ENCODE measurements around the gene SIGMAR1. TPM values are rescaled to one million over a fixed set of nuclear protein-coding genes. Genes with fewer than 3 reads are reported as not detected.
A peak's percentile ranks its signal among the peaks of the same experiment; 100 is the strongest.

Gene SIGMAR1
- total and polyA plus RNA-seq, 4 donors: 116 to 210 (median 178) TPM

DNA sequence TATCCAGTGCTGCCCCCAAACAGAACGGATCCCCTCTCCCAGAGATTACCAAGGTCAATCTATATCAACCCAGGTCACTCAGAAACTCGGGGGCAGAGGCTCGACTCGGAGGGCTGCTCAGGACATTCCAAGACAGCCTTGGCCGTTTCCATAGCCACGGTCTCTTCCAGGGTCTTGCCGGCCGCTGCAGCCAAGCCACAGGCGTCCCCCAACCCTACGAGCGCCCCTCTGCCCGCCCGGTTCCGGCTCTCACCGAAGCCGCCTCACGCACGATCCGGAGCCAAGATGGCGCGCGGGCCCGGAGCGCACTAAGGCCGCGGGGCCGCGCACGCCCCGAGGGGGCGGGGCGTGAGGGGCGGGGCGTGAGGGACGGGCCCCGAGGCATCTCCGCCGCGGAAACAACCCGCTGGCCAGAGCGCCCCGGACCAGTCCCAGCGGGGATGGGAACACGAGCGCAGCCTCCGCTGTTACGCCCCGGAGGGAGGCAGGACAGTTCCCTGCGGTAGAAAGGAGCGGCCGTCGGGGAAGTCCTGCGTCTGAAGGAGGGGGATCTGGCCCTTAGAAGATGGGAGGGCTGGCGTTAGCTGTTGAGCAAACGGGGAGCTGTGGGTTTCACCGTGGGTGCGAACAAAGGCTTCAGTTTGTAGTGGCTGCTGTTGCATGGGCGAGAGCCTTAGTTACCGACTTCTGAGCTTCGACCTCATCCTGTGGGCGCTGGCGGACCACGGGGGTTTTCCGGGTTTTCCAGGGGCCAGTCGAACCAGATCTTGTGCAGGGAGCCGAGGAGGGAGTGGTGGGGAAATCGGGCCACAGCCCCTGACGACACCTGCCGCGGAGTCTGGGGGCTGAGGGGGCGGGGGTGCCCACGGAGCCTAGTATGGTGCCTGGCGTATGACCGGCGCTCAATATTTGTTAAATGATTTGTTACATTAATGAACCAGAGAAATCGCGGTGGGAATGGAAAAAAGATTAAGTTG lies 25.5 kb downstream of the SIGMAR1 start, which contains the start of gene RPP25L:
TSS of gene RPP25L (minus strand) at position 287 of the 977 bp plus-strand sequence. CDS start 801 bp downstream, outside the sequence.
- H3K36me3 ChIP-seq (ENCODE audit: control insufficient read depth in 4 of 4, insufficient read depth in 3 of 4, low read depth in 1 of 4, low read length in 3 of 4): peaks cover 0 to 24% (median 11%) of the 10 kb centered on the region in 4 donors
- peak within 1 kb of the TSS; percentile 74 to 95 (median 87) for H3K4me3 ChIP-seq (ENCODE audit: low read depth in 1 of 3, low read length in 3 of 3)
- WGBS: under 1% methylated on average over 77 of the region's 77 CpGs
- peaks cover 11 to 29% (median 23%) of the 10 kb centered on the region in 4 donors for H3K4me1 ChIP-seq (ENCODE audit: control insufficient read depth in 4 of 4, insufficient read depth in 4 of 4, low read length in 3 of 4)
- H3K27ac ChIP-seq (ENCODE audit: low read depth in 1 of 2, low read length in 2 of 2): peak within 1 kb of the TSS; percentile 81 to 90
- TF ChIP-seq TAF1 (conservative IDR thresholded peaks at IDR 0.05): peak; percentile 62
- TF ChIP-seq ATF3 (IDR thresholded peaks at IDR 0.05): no peak
- TF ChIP-seq, protein P1, sequence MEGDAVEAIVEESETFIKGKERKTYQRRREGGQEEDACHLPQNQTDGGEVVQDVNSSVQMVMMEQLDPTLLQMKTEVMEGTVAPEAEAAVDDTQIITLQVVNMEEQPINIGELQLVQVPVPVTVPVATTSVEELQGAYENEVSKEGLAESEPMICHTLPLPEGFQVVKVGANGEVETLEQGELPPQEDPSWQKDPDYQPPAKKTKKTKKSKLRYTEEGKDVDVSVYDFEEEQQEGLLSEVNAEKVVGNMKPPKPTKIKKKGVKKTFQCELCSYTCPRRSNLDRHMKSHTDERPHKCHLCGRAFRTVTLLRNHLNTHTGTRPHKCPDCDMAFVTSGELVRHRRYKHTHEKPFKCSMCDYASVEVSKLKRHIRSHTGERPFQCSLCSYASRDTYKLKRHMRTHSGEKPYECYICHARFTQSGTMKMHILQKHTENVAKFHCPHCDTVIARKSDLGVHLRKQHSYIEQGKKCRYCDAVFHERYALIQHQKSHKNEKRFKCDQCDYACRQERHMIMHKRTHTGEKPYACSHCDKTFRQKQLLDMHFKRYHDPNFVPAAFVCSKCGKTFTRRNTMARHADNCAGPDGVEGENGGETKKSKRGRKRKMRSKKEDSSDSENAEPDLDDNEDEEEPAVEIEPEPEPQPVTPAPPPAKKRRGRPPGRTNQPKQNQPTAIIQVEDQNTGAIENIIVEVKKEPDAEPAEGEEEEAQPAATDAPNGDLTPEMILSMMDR (IDR thresholded peaks at IDR 0.05; ENCODE audit: low read depth, low read length, missing input control): no peak
- TF ChIP-seq HNF4A (conservative IDR thresholded peaks at IDR 0.05): no peak
- no peak for TF ChIP-seq GABPA (IDR thresholded peaks at IDR 0.05 in 1 of 2, conservative IDR thresholded peaks at IDR 0.05 in 1 of 2)
- TF ChIP-seq, protein P2, sequence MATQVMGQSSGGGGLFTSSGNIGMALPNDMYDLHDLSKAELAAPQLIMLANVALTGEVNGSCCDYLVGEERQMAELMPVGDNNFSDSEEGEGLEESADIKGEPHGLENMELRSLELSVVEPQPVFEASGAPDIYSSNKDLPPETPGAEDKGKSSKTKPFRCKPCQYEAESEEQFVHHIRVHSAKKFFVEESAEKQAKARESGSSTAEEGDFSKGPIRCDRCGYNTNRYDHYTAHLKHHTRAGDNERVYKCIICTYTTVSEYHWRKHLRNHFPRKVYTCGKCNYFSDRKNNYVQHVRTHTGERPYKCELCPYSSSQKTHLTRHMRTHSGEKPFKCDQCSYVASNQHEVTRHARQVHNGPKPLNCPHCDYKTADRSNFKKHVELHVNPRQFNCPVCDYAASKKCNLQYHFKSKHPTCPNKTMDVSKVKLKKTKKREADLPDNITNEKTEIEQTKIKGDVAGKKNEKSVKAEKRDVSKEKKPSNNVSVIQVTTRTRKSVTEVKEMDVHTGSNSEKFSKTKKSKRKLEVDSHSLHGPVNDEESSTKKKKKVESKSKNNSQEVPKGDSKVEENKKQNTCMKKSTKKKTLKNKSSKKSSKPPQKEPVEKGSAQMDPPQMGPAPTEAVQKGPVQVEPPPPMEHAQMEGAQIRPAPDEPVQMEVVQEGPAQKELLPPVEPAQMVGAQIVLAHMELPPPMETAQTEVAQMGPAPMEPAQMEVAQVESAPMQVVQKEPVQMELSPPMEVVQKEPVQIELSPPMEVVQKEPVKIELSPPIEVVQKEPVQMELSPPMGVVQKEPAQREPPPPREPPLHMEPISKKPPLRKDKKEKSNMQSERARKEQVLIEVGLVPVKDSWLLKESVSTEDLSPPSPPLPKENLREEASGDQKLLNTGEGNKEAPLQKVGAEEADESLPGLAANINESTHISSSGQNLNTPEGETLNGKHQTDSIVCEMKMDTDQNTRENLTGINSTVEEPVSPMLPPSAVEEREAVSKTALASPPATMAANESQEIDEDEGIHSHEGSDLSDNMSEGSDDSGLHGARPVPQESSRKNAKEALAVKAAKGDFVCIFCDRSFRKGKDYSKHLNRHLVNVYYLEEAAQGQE (IDR thresholded peaks at IDR 0.05): peak; percentile 57
- TF ChIP-seq RXRA (IDR thresholded peaks at IDR 0.05): no peak
- TF ChIP-seq YY1 (IDR thresholded peaks at IDR 0.05): peak; percentile 91
- TF ChIP-seq FOXA1 (IDR thresholded peaks at IDR 0.05): no peak
- peak in 1 of 2 donors; percentile 14 for TF ChIP-seq RAD21 (IDR thresholded peaks at IDR 0.05)
- no peaks in the 10 kb centered on the region for H3K27me3 ChIP-seq (ENCODE audit: control insufficient read depth in 4 of 4, insufficient read depth in 4 of 4, low read length in 3 of 4)
- H3K9ac ChIP-seq (ENCODE audit: low read depth in 1 of 2, low read length in 2 of 2): peak within 1 kb of the TSS; percentile 85 to 87
- no peaks in the 10 kb centered on the region for H3K9me3 ChIP-seq (ENCODE audit: control insufficient read depth in 4 of 4, low read length in 3 of 4)
- peak; percentile 90 for DNase-seq (ENCODE audit: low spot score)

DNA sequence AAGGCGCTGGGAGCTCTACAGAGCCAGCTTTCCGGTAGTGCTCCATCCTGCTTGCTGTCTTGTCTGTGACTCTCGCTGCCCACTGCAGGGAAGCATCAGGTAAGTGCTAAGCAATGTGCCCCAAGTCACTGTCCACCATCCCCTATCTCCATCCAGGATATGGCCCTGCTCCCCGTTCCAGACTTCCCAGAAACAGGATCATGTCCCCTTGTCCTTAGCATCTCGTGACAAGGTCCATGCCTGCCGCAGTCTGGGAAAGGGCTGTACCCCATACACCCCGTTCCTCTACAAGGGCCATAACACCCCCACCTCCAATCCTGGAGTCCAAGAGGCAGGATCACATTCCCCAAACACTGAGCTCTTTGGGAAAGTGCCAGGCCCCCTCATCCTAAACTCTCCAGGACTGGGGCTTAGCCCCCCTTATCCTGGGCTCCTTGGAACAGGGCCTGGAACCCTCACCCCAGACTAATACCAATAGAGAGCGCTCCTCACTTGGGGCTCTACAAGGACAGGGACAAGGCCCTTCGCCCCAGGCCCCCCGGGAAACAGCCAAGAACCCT lies 26.3 kb downstream of the SIGMAR1 start:
- Histone ChIP-seq H3K36me3 (ENCODE audit: control insufficient read depth in 4 of 4, insufficient read depth in 3 of 4, low read depth in 1 of 4, low read length in 3 of 4) (peaks cover 0 to 16% (median 4%) of the 10 kb centered on the region in 4 donors), H3K9me3 (ENCODE audit: control insufficient read depth in 4 of 4, low read length in 3 of 4) (no peaks in the 10 kb centered on the region), H3K9ac (ENCODE audit: low read depth in 1 of 2, low read length in 2 of 2) (peak overlapping the region; percentile 85 to 87), H3K27me3 (ENCODE audit: control insufficient read depth in 4 of 4, insufficient read depth in 4 of 4, low read length in 3 of 4) (no peaks in the 10 kb centered on the region), H3K27ac (ENCODE audit: low read depth in 1 of 2, low read length in 2 of 2) (peak overlapping the region; percentile 81 to 90), H3K4me1 (ENCODE audit: control insufficient read depth in 4 of 4, insufficient read depth in 4 of 4, low read length in 3 of 4) (peaks cover 14 to 30% (median 27%) of the 10 kb centered on the region in 4 donors), H3K4me3 (ENCODE audit: low read depth in 1 of 3, low read length in 3 of 3) (peak overlapping the region; percentile 74 to 95 (median 87))
- WGBS: 55% methylated on average over 10 of the region's 10 CpGs
- DNase-seq (ENCODE audit: low spot score): no peak
- TF ChIP-seq FOXA2 (IDR thresholded peaks at IDR 0.05): no peak
- TF ChIP-seq, protein P1 (IDR thresholded peaks at IDR 0.05; ENCODE audit: low read depth, low read length, missing input control): no peak
- no peak for TF ChIP-seq HNF4G (IDR thresholded peaks at IDR 0.05)
- TF ChIP-seq FOXA1 (IDR thresholded peaks at IDR 0.05): no peak
- TF ChIP-seq GABPA (IDR thresholded peaks at IDR 0.05 in 1 of 2, conservative IDR thresholded peaks at IDR 0.05 in 1 of 2): no peak
- no peak for TF ChIP-seq ATF3 (IDR thresholded peaks at IDR 0.05)
- TF ChIP-seq ZBTB33 (IDR thresholded peaks at IDR 0.05): no peak
- TF ChIP-seq JUND (IDR thresholded peaks at IDR 0.05): no peak
- TF ChIP-seq EGR1 (IDR thresholded peaks at IDR 0.05; ENCODE audit: low read depth in 2 of 2): no peak
- no peak for TF ChIP-seq TAF1 (conservative IDR thresholded peaks at IDR 0.05)
- no peak for TF ChIP-seq YY1 (IDR thresholded peaks at IDR 0.05)
- no peak for TF ChIP-seq RAD21 (IDR thresholded peaks at IDR 0.05)
- no peak for TF ChIP-seq SP1 (IDR thresholded peaks at IDR 0.05)
- no peak for TF ChIP-seq MAX (IDR thresholded peaks at IDR 0.05)

Measured in liver (tissue), 9 donors.